ENCODE results near the gene TBC1D22B.
"Not testable (repeated sequence)": the region's sequence is repeated elsewhere in the genome, so short reads cannot be mapped to it uniquely, and the experiment has no call there.

The TBC1D22B gene

DNA sequence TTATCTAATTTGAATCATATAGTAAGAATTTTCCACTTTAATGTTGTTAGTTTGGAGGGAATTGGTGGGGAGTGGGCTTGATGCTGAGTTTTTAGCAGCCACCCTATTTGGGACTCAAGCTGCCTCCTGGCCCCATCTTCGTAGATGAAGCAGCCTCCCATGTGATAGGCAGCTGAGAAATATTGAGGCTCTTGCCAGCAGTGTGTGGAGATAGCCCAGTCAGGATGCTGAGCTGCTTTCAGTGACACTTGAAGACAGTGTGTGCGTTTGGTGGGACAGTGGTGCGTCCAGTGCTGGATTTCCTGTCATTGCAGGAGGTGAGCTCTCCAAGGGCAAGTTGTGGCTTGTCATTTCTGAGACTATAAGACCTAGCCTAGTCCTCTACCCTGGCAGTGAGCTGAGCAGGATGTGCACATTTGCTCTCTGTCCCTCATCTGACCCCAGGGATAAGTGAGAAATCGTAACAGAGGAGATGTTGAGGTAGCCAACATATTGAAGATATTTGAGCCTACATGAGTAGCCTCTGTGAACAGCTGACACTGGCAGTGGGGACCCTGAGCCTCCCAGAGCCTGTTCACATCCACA lies 48.4 kb downstream of the TBC1D22B start:
- DNase-seq = no peak

GRCh38 chr6:37306624-37307222 lies 49.2 kb downstream of the TBC1D22B start:
- no peak for DNase-seq

GRCh38 chr6:37307484-37307883 lies 49.9 kb downstream of the TBC1D22B start:
- not testable (repeated sequence) for DNase-seq

GRCh38 chr6:37308069-37308815 lies 50.7 kb downstream of the TBC1D22B start:
- no peak for DNase-seq

DNA sequence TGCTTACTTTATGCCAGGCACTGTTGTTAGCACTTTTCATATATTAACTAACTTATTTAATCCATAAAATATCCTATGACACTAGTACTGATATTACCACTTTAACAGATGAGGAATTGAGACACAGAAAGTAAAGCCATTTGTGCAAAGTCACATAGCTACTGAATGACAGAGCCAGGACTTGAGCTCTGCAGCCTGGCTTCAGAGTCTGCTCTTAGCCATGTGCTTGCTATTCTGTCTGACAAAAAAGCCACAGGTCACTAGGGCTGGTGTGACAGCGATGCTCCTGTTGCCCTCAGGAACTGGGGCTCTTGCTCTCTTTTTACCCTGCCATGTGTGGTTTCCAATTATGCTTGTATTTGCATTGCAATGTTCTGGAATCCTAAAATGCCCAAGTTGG lies 51.5 kb downstream of the TBC1D22B start:
- DNase-seq = no peak

DNA sequence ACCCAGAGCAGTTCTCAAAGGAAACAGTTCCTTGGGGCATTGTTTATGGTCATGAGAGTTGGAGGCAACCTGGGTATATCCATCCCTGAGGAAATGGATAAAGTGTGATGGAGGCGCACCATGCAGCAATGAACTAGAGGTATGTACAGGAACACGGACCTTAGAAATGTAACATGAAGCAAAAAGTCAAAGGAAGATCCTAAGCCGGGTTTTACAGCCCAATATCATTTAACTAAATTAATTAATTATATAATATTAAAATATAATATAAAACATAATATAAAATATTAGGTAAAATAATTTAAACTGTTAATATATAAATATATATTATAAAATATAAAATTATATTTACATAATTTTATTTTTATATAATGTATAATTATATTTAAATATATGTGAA lies 52.1 kb downstream of the TBC1D22B start:
- DNase-seq = no peak

DNA sequence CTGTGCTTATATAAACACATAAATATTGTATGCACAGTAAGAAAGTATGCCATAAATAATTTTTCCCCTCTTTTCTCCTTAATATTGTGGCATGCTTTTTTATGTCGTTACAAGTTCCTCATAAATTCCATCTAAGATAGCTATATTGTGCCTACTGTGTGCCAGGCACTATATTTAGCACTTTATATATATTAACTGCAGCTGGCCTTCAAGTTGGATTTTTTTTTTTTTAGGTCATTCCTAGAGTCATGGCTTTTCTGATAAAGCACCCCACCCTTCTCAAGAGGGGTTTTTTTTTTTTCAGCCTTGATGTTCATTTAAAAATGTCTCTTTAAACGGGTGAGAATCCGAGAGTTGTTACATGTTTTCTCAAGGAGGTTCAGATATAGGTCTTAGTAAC lies 53.4 kb downstream of the TBC1D22B start:
- no peak for DNase-seq

DNA sequence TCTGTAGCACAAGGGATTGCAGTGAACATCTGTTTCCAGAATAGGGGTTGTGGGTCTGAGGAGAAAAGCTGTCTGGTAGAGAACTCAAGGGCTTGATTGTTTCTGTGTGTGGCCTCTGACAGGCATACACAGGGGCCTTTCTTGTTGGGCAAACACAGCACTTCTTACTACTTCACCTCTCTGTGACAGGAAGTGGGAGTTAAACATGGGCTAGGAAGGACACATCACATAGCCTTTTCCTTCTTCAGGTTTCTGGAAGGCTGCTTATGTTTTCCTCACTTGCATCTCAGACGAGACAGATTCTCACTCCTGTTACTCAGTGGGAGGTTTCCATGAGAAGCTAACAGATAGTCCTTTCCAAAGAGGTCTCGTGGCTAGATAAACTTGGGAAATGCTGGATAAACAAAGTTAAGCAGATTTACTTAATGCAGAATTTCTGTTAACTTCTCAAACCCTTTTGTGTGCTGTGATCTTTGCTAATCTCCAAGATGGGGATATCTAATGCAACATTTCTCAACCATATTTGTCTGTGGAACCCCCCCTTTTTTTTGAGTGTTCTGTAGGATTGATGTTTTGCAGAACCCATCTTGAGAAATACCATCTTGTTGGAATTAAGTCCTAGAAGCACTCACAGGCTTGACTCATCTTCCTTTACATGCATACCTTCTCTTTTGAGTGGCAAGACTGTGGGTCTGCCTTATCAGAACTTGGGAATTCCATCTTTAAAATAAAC lies 54.3 kb downstream of the TBC1D22B start:
- no peak for DNase-seq

DNA sequence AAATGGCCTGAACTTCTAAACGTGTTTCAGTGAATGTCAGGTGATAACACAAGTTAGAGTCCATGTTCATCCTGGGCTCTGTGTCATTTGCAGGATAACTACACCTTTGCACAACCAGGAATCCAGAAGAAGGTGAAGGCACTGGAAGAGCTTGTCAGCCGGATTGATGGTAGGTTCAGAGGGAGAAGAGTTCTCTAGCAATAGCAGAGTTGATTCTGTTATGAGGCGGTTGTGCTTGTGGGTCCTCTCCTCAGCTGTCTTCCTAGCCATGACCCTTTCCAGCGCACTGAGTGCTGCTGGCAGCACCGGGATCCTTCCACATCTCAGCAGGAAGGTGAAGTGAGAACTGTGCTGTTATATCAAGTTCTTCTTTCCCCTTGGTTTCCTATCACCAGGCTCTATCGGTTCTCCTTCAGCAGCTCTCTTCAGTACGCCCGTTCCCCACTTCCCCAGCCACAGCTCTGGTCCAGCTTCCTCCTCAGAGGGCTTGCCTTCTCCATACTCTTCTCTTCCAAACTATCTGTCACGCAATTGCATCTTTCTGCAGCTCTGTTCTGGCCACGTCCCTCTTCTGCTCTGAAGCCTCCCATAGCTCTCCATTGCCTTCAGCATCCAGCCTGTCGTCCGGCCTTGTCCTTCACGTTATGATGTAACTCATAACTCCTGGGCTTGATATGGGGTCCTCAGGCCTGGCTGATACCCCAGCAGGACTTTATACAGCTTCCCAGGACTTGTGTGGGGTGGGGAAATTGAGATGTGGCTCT lies 56.3 kb downstream of the TBC1D22B start:
- no peak for DNase-seq

DNA sequence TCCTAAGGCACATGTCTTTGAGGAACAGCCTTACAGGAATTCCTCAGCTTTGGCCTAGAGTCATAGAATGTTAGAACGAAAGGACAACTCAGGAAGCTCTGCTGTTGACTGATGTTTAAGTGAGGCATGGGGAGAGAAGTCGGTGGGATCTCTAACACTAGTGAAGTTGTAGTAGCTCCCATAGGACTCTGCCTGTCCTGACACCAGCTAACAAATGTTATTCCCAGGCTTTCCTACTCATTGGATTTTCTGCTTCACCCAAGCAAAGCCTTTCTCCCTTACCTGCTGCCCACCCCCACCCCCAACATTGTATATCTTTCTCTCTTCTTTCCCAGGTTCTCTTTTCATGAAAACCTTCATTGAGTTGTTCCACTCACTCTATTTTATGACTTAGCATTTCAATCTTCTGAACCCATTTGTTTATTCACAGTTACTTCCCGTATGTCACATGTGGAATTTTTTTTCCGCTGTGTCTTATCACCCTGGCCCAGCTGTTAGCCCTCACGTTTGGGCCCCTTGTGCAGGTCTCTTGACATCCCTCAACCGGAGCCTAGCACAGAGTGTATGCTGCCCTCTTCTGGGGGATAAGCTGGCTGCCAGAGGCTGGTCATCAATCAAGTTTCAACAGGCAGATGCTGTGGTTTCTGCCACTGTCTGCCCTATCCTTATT lies 57.0 kb downstream of the TBC1D22B start:
- DNase-seq = peak; percentile 45

GRCh38 chr6:37315157-37315515 lies 57.6 kb downstream of the TBC1D22B start:
- DNase-seq = no peak

- no peak for DNase-seq
Measured at GRCh38 chr6:37316071-37316470, 58.5 kb downstream of the TBC1D22B start.

GRCh38 chr6:37317312-37318038 lies 59.9 kb downstream of the TBC1D22B start:
- DNase-seq = no peak

DNA sequence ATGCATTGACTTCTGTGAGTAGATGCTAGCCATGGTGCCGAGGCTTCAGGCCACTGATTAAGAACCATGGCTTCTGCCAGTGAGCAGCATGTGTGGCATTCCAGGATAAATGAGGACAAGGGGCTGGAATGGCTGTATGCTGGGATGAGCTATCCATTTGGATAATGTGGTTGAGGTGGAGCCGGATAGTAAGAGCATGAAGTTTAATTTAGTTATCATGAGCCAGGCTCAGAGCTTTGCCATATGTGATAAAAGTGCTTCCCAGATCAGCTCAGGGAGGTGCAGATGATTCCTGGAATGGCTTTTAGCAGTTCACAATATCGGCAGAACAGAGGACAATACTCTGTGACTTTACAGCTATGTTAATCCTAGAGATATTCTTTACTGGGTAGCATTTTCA lies 61.6 kb downstream of the TBC1D22B start:
- no peak for DNase-seq

GRCh38 chr6:37319856-37320480 lies 62.4 kb downstream of the TBC1D22B start:
- no peak for DNase-seq

DNA sequence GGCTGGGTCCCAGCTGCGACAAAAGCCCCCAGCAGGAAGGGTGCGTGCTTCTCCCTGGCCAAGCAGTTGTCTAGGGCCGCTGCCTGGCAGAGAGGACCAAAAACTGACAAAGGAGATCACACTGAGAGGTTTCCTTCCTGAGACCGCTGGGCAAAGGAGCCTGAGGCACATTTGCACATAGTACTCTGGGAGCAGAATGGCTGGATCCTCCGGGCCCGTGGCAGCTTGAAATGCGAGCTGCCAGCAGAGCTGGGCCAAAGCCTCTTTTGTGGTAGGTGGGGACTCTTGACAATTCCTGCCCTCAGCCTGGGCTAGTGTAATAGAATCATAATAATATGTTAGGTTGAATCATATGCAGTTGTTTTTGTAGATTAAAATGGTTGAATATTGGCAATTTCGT lies 63.1 kb downstream of the TBC1D22B start:
- DNase-seq = no peak

DNA sequence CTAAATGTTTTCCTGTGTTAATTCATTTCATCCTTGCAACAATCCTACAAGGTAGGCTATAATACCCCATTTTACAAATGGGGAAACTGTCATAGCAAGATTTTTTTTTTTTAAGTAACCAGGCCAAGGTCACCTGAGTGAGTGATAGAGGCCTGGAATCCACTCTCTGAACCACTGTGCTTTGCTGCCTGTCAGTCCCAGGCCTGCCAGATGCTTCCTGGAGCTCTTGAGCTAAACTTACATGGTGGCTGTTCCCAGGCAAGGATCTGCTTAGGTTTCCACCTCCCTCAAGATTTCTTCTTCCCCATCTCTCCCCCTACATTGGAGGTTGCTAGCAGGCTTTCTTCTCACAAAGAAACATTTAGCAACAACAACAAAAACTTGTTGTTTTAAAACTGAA lies 63.5 kb downstream of the TBC1D22B start:
- DNase-seq = no peak

DNA sequence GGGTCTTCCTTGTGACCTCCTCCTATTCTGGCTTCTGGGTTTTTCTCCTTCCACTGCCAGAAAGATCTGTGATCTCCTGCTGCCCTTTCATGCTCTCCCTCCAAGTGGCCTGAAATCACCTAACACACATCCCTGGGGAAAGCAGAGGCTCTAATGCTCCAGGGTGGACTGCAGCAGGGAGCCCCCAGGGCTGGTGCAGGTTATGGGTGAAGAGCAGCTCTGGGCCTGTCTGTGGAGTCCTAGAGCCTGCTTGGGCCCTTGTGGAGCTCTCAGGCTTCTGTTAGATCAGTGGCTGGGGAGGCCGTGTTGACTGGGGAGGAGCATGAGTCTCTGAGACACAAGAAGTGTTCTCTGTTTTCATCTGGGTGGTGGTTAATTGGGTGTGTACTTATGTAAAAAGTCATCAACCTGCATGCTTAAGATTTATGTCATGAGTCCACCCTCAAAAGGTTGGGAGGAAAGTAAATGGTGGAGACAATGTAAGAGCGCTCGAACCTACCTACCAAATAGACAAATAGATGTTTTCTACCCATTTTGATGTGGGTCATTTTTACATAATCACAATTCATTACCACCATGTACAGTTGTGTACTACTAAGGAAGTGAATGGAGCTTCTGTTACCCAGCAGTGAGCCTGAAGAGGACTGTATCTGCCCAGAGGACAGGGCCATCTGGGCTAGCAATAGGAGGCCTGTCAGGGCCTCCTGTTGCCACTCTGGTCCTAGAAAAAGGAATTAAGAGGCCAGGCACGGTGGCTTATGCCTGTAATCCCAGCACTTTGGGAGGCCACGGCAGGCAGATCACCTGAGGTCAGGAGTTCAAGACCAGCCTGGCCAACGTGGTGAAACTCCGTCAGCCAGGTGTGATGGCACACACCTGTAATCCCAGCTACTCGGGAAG lies 64.2 kb downstream of the TBC1D22B start:
- no peak for DNase-seq

DNA sequence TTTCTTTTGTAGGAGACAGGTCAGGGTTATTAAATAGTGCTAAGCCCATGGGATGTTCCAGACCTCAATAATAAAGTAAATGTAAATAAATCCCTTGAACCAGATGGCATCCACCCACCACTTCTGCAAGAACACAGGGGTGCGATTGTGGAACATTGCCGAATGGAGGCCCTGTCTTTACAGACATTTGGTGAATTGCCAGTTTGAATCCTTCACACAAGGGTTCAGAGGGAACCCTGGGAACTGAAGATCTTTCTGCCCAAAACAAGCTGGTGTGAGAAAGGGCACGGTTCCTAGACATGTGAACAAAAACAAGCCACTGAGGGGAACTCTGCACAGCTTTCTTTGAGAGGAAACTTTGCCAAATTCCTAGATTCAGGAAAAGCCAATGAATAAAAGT lies 66.0 kb downstream of the TBC1D22B start:
- DNase-seq = no peak

Measured in stimulated activated CD4-positive, alpha-beta T cell treated with anti-CD3 and anti-CD28 coated beads, Interleukin-1b, Interleukin-23, amount 100 ng/mL, for 48 hours (primary cell).